DMS 273 (cell line): Measurements from ENCODE around the gene CBR1.
"Not testable (repeated sequence)": the region's sequence is repeated elsewhere in the genome, so short reads cannot be mapped to it uniquely, and the experiment has no call there.

ENCODE experiments used
- DNase-seq: peaks from one replicate; lab custom pipeline; 2025; ENCODE audit not compliant: unreplicated experiment; lab: John Stamatoyannopoulos, UW

CBR1 gene

DNA sequence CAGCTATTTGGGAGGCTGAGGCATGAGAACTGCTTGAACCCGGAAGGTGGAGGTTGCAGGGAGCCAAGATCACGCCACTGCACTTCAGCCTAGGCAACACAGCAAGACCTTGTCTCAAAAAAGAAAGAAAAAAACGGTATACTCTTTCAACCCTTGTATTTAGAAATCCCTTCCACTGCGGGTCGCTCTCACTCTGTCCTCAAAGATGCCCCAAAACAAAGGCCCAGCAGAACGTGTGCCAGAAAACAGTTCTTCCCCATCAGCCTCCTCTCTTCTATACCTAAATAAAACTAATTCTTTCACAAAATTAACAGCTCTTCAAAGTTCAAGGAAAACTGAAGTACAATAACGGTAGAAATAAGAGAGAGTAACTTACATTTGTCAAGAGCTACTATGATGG is 22.7 kb upstream of the CBR1 start:
- no peak for DNase-seq

DNA sequence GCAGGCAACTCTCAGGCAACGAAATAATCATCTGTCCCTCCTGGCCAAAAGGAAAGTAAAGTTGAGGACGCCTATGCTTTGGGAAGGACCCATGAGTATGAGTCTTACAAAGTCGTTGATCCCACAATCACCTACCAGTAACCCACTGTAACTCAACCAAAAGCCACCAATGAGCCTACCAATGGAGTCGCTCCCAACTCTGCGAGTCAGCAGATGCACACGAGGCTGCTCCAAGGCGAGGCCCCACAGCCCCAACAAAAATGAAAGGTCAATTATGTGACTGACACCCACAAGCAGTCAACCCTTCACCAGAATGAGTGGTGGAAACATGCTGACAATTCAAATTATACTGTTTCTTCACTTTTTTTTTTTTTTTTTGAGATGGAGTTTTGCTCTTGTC is 21.5 kb upstream of the CBR1 start:
- DNase-seq: no peak

DNA sequence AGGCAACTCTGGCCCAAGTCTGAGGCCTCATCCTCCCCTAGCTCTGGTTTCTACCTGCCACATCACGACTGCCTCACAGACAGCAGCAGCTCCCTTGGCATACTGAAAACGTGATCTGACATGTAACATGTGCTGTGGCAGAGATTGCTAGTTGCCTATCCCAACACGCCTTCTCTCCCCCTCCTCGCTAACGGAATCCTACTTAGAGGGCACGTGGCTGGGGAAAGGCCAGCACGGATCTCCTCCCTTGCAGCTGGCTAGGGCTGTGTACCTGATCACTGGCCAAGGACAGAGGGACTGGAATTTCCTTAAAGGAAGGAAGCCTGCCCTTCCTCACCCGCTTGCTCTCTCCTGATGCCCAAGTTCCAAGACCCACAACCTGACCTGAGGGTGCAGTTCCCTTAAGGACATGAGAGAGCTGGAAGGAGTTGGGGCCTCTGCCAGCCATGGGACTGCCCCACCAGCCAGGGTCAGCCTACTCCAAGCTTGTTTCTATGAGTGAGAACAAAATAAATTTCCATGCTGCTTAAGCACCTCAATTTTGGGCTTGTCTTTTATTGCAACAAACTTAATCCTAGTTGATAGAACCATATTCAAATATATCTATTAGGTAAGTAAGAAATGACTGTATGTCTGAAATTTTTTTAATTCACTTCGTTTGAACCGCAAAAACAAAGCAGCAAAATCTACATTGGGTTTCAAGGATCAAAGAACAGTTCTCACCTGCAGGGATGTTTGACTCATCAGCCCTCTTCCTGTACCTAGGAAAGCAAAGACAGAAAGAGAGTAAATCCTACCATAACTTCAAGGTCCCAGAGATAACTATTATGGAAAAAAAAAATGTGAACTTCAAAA is 16.7 kb upstream of the CBR1 start:
- DNase-seq: no peak

DNA sequence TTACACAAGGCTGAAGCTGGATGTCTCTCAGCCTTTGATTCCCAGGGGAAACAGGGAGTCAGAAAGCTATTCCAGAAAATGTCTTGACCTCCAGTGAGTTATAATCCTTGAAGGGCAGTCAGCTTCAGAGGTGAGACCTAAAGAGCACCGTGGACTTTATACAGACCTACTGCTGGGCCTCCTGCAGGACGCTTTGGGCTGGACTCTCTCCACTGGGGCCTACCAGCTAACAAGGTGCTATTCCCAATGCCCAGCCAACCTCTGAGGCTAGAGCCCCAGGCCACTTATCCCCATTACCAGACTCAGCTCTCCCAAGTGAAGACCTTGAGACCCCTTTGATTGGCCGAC is 16.1 kb upstream of the CBR1 start:
- no peak for DNase-seq

DNA sequence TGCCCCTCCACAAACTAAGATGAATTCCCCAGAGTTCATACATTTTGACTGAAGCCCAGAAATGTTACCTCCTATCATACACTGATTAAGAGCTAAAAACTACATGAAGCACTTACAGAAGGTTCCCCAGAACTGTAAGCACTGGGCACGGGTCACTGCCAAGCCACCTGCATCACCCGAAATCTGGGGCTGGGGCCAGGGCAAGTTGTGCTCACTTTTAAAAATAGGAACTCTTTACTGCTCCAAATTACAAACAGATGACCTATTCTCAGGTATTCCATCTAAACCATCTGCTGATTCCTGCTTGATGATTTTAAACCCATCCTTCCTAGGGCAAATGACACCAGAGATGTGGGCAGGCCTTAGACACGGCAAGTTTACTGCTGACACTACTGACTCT is 14.3 kb upstream of the CBR1 start:
- DNase-seq: no peak

DNA sequence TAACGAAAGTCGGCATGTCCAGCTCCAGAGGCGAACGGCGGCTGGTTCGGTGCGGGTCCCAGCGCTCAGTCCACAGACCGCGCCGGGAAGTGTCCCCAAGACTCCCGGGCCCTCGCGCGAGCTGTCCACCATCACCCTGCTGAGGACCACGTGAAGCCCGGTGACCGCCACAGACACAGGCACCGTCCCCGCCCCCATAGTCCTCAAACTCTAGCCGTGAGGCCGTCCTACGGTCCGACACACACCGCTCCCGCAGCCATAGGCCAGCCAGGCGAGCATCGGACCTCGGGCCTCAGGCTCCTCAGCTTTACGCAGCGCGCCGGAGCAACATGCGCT is 10.0 kb upstream of the CBR1 start:
- DNase-seq: no peak

DNA sequence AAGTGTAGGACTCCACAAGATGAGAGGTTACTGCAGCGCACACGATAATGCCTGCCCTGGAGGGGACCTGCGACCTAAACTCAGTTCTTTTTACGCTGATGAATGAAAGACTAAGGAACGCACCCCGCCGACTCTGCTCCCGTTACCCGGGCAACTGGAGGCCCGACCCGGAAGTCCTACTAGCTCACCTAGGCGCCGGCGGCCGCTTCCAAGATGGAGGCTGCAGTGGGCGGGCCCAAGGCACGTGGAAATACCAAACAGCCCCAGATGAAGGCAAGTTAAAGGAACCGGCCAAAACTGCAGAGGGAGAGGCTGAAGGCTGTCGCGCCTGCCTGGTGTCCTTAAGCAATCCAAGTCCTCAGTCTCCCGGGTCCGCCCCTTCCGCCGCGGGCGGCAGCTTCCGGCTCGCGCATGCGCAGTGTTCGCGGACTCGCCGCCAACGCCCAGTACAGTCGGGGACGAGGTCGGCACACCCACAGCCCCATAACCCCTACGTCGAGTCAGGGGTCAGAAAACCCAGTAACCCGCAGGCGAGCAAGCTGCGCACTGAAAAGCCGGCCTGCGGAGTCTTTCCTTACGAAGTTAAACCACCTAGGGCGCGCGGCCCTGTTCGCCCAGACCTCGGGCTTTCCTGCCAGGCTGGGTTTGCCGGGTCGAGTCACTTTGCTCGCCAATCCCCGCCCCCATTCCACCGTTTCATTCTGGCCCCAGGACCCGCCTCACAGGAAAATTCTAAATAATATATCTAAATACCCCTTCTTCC is 9.5 kb upstream of the CBR1 start, which contains the start of gene SETD4:
SETD4 (minus strand) TSS at position 368 of the 763 bp plus-strand sequence. CDS start 1,638 bp downstream, outside the sequence.
- DNase-seq: peak; percentile 95

DNA sequence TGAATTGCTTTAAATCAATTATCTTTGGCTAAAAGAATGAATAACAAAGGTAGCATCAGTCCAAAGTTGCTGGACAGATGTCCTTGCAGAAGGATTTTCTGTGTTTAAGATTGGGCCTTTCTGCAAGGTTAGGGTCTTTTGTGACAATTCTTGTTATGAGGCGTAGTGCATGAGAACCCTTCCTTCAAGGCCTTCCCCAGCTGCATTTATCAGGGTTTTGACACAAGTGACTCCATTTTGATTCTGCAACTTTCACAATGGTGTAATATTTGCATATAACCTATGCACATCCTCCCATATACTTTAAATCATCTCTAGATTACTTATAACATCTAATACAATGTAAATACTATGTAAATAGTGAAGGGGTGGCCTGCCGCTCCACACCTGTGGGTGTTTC is 8.4 kb upstream of the CBR1 start:
- no peak for DNase-seq

DNA sequence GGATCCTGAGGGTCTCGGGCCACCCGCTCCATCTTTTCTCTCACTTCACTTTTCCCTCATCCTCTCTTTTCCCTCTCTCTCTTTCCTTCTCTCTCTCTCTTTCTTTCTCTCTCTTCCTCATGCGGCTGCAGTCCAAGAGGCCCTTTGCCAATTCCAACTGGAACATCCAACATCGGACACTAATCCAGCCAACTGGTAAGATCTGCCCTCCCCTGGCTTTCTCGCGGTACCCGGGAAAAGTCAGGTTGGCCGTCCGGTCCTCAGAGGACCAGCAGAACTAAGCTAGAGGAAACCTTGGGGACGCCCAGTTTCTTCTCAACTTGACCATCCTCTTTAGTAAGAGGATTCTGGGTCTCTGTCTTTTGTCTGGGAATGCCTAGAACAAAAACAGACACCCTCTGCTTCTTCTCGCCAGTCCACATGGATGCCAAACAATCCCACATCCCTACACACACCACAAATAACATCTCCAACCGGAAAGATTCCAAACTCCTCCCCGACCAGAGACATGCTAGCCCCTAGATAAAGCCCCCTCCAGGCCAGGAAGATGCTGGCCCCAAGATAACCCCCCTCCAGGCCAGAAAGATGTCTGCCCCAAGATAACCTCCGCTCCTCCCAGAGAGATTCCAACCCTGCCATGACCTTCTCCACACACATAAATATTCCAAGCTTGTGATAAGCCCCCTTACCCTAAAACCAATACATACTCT is 6.3 kb upstream of the CBR1 start:
- no peak for DNase-seq

DNA sequence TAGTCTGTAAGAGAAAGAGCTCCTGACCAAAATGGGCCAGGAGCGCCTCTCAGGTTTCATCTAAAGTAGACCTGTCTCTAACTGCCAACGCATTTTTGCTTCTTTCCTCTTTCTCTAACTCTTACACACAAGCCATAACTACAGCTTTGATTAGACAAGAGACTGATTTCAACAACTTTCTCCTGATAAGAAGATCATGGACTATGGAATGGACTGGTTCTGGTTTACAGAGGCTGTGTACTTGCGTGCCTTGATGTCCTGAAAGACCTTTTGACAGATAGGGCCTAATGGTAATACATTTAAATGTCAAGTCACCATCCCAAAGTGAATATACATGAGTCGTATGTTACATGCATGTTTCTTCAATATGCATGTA is 5.8 kb upstream of the CBR1 start:
- no peak for DNase-seq

DNA sequence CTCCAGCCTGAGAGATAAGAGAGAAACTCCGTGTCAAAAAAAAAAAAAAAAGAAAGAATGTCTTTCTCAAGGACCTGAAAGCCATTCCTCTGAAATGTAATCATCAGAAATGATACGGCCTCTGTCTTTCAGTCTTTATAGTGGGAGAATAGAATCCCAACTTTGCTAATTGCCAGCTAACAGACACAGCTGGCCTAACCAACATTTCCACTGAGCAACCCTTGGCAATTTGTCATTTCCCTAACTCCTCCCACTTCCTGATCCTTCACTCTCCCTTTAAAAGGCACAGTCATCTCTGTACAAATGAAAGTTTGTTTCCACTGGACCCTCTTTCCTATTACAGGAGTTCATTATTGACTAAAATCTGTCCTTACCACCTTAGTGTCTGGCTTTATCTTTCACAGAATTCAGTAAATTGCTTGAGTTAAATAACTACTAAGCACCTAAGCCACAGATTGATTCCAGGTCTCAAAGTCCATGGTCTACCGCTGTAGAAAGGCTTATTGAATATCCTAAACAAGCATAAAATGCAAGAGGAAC is 4.3 kb upstream of the CBR1 start:
- peak; percentile 20 for DNase-seq

DNA sequence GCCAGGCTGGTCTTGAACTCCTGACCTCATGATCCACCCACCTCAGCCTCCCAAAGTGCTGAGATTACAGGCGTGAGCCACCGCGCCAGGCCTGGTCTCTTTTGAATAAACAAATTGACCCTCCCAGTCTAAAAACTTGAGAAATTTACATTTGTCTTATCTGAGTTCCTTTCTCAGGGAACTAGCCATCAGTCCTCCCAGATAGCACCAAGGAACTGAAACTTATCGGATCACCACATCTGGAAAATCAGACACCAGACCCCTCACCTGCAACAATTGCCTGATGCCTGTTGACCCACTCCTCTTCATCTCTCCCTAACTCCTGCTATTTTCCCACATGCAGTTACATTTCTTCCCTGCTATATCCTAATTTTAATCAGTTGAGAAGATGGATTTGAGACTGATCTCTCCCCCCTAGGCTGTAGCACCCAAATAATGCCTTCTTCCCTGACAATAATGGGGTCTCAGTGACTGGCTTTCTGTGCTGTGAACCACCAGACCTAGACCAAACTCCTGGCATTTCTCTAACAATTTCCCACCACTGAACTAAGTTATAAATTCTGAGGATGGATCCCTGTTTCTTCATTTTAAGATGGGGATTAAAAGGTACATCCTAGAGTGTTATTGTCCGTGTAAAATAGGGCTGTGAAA is 951 bp upstream of the CBR1 start:
- no peak for DNase-seq

DNA sequence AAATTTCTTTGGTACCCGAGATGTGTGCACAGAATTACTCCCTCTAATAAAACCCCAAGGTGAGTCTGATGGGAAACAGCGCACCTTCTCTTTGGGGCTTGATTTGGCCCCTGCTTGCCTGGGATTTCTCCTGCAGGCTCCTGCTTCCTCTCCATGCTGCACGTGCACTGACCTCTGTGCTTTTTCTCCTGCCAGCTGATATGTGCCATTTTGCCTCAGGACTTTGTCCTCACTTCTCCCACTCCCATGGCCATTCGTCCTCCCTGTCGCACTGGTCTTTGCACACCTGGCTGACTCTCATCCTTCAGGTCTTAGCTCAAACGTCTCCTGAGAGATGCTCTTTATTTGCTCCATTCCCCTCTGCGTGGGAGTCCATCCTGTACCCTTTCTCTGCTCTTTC is 1.2 kb downstream of the CBR1 start:
- no peak for DNase-seq

DNA sequence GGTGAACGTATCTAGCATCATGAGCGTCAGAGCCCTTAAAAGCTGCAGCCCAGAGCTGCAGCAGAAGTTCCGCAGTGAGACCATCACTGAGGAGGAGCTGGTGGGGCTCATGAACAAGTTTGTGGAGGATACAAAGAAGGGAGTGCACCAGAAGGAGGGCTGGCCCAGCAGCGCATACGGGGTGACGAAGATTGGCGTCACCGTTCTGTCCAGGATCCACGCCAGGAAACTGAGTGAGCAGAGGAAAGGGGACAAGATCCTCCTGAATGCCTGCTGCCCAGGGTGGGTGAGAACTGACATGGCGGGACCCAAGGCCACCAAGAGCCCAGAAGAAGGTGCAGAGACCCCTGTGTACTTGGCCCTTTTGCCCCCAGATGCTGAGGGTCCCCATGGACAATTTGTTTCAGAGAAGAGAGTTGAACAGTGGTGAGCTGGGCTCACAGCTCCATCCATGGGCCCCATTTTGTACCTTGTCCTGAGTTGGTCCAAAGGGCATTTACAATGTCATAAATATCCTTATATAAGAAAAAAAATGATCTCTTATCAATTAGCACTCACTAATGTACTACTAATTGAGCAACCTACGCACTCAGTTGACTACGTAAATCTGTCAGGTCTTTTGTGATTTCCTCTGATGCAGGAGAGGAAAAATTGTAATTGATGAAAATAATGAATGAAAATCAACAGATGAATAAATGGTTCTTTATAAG is 2.8 kb downstream of the CBR1 start:
- DNase-seq: no peak

DNA sequence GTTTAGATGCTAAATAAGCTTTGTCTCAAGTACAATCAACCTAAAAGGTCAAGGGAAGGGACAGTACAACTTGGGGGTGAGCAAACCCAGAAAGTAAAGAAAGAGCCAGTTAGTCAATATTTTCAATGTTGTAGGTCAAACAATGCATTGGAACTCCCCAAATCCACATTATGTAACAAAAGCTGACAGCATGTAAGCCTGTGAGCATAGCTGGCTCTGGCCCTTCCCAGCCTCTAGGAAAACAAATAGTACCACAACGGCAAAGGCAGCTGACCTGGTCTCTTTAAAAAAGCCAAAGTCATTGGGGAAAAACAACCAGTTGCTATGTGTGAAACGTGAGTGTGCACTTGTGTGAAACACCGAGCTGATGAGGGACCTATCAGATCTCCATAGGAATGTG is 3.4 kb downstream of the CBR1 start:
- DNase-seq: no peak

DNA sequence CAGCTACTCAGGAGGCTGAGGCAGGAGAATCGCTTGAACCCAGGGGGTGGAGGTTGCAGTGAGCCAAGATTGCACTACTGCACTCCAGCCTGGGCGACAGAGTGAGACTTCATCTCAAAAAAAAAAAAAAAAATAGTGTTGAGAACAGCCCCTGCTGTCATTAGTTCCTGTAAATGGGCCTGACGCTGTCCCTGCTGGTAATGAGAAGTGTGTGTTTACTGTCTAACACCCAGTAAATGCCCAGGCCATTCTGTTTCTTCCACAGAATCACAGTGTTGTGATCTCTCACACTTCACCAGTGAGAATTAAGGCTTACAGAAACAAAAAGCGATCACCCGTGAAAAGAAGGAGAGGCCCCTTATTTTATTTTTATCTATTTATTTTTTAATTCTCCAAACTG is 4.1 kb downstream of the CBR1 start:
- not testable (repeated sequence) for DNase-seq

DNA sequence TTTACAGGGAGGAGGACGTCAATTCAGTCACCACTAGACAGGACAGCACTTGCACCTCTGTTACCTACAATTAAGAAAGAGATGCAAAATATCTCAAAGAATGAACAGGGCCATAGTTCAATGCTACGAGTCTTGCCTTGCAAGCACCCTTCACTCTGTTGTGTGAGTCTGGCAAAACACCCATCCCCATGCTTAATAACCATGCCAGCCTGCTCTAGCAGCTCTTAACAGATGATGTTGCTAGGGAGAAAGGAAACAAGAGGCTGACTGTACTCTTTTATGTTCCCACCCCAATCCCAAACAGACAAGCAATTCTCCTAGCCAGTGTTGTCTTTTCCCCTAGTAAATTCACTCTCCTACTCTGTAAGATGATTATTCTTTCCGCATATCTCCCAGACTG is 5.3 kb downstream of the CBR1 start:
- peak; percentile 5 for DNase-seq

DNA sequence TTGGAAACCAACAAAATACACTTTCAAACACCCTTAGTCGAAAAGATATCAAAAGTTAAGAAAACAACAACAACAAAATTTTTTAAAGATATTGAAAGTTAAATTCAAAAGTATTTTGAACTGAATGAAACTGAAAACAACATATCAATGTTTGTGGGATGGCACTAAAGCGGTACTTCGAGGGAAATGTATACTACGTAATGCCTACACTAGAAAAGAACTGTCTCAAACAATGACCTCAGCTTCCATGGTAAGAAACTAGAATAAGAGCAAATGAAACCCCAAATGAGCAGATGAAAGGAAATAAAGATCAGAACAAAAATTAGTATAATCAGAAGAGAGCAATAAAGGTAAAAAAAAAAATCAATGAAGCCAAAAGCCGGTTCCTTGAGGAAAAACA is 6.1 kb downstream of the CBR1 start:
- DNase-seq: no peak

DNA sequence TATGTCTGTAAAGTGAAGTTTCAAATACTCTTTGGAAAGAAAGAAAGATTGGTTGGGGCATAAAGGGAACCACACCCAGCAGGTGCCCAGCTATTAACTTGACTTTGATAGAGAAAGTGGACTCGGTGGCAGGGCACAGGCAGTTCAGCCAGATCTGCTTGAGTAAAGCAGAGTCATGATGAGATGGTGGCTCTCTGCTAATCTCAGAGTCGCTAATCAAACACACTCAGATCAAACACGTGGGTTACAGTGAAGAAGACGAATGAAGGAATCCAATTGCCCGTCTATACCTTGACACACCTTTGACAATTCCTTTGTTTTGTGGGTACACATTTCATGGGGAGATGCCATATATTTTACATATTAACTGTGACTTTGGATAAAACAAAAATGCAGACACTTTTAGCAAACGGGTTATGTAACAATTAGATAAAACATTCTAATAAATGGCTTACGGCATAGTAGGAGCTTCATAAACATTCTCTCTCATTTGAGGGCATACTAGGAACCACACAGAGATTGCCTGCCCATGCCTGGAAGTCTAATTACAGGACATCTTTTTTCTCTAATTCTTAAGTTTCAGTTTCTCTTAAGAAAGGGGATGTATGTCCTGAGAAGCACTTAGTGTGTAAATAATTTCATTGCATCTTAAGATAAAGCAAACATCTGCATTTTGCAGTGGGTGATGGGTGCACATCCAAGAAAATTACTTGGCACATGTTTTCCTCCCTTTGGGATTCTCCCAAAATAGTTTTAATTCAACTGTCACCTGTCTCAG is 7.2 kb downstream of the CBR1 start:
- DNase-seq: no peak

DNA sequence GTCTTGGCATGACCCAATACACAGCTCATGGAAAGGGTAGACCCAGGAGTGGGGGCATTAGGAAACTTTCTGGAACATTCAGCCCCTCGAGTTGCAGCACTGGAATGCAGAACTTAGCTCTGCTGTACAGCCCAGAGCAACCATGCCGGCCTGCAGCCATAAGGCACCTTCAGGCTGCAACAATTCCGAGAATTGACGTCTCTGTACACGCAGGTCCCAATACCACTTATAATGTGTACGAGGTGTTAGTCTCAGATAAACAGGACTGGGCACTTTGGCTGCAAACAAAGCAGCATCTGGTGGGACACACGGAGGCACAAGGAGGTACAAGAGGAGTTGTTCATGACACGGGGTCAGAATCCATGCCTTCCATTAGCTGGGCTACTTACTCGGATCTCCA is 7.9 kb downstream of the CBR1 start:
- no peak for DNase-seq
